IPS-15b (cell line): ENCODE measurements around the gene ZNF77.

Experiments used
- H3K27me3 ChIP-seq: one replicate; pipeline ENCODE4 v1.6.1; 2013; ENCODE audit warnings: low read length; ENCODE audit not compliant: control insufficient read depth, insufficient read depth
- H3K36me3 ChIP-seq: one replicate; pipeline ENCODE4 v1.6.1; 2013; ENCODE audit warnings: low read length; ENCODE audit not compliant: control insufficient read depth, insufficient read depth
- H3K4me1 ChIP-seq: one replicate; pipeline ENCODE4 v1.6.1; 2013; ENCODE audit warnings: mild to moderate bottlenecking, low read length; ENCODE audit not compliant: control insufficient read depth, insufficient read depth
- H3K4me3 ChIP-seq: one replicate; pipeline ENCODE4 v1.5.1; 2013; ENCODE audit warnings: low read depth, low read length
- H3K9ac ChIP-seq: one replicate; pipeline ENCODE4 v1.6.1; 2013; ENCODE audit warnings: low read depth, mild to moderate bottlenecking, low read length
- H3K9me3 ChIP-seq: one replicate; pipeline ENCODE4 v1.6.1; 2013; ENCODE audit warnings: mild to moderate bottlenecking, low read length; ENCODE audit not compliant: control insufficient read depth, insufficient read depth

Gene ZNF77

DNA sequence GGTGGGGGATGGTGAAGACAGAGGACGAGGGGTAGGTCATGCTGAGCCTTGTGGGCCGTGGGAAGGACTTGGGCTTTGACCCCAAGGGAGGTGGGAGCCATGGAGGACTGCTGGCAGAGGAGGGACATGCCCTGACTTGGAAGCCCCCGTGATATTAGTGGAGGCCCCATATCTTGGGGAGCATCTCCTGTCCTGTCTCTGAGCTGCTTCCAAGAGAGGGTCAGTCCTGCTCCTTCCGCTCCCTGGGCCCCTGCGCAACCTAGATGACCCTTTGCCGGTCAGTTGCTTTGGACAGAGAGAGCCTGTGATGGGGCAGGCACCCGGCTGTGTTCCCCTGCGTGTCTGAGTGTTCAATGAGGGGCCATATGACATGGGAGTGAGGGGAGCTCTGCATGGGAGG lies 37.8 kb upstream of the ZNF77 start:
- Histone ChIP-seq H3K9ac (no peak overlapping the region), H3K4me1 (peaks cover 17% of the 10 kb centered on the region), H3K36me3 (no peaks in the 10 kb centered on the region), H3K4me3 (no peak overlapping the region), H3K27me3 (peaks cover 2% of the 10 kb centered on the region), H3K9me3 (no peaks in the 10 kb centered on the region)

- Histone ChIP-seq H3K4me3 (no peak overlapping the region), H3K4me1 (peaks cover 12% of the 10 kb centered on the region), H3K36me3 (no peaks in the 10 kb centered on the region), H3K9me3 (no peaks in the 10 kb centered on the region), H3K27me3 (peaks cover 2% of the 10 kb centered on the region), H3K9ac (no peak overlapping the region)
Measured at GRCh38 chr19:2981898-2982297, 37.1 kb upstream of the ZNF77 start.

GRCh38 chr19:2978772-2979171 lies 34.0 kb upstream of the ZNF77 start:
- H3K36me3 ChIP-seq: no peaks in the 10 kb centered on the region
- peaks cover 7% of the 10 kb centered on the region for H3K27me3 ChIP-seq
- H3K4me1 ChIP-seq: peaks cover 8% of the 10 kb centered on the region
- H3K9me3 ChIP-seq: no peaks in the 10 kb centered on the region
- H3K4me3 ChIP-seq: no peak overlapping the region
- no peak overlapping the region for H3K9ac ChIP-seq

- Histone ChIP-seq H3K9ac (no peak overlapping the region), H3K4me1 (peaks cover 7% of the 10 kb centered on the region), H3K4me3 (peak overlapping the region; percentile 49), H3K27me3 (peaks cover 7% of the 10 kb centered on the region), H3K9me3 (no peaks in the 10 kb centered on the region), H3K36me3 (no peaks in the 10 kb centered on the region)
Measured at GRCh38 chr19:2978166-2978767, 33.5 kb upstream of the ZNF77 start.

GRCh38 chr19:2977746-2978138 lies 33.0 kb upstream of the ZNF77 start:
- H3K4me1 ChIP-seq: peaks cover 3% of the 10 kb centered on the region
- H3K27me3 ChIP-seq: peaks cover 7% of the 10 kb centered on the region
- peak overlapping the region; percentile 49 for H3K4me3 ChIP-seq
- no peak overlapping the region for H3K9ac ChIP-seq
- H3K9me3 ChIP-seq: no peaks in the 10 kb centered on the region
- no peaks in the 10 kb centered on the region for H3K36me3 ChIP-seq

- Histone ChIP-seq H3K9ac (no peak within 1 kb of the TSS), H3K4me3 (peak within 1 kb of the TSS; percentile 49), H3K4me1 (no peaks in the 10 kb centered on the region), H3K36me3 (no peaks in the 10 kb centered on the region), H3K27me3 (peaks cover 7% of the 10 kb centered on the region), H3K9me3 (no peaks in the 10 kb centered on the region)
Measured at GRCh38 chr19:2977001-2977745, 32.4 kb upstream of the ZNF77 start, which contains the start of gene TLE6. Gene TLE6 (plus strand): TSS chr19:2977564. CDS start chr19:2978234, 670 bp downstream.

GRCh38 chr19:2976609-2977000 lies 31.8 kb upstream of the ZNF77 start:
- Histone ChIP-seq H3K9me3 (no peaks in the 10 kb centered on the region), H3K27me3 (peaks cover 7% of the 10 kb centered on the region), H3K4me3 (peak overlapping the region; percentile 44), H3K36me3 (no peaks in the 10 kb centered on the region), H3K9ac (no peak overlapping the region), H3K4me1 (no peaks in the 10 kb centered on the region)

DNA sequence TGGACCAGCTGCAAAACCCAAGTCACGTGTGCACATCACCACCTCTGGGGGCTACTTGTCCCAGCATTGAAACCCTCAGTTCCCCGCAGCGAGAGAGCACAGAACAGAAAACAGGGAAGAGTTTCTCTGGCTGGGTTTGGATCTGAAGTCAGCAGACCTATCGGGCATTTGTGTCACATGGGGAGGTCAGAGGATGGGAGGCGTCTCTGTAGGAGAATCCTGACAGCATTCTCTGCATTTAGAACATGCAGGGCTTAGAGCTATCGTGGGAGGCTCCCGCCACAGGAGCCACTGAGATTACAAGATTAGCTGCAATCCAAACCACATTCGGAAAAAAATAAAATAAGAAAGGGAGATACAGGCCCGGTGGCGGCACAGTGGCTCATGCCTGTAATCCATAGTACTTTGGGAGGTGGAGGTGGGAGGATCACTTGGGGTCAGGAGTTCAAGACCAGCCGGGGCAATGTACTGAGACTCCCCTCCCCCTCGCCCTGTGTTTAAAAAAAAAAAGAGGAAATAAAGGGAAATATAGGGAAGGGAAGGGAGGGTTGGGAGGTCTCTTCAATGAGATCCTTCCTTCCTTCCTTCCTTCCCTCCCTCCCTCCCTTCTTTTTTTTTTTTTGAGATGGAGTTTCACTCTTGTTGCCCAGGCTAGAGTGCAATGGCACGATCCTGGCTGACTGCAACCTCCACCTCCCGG lies 29.7 kb upstream of the ZNF77 start:
- no peak overlapping the region for H3K4me3 ChIP-seq
- H3K27me3 ChIP-seq: peaks cover 7% of the 10 kb centered on the region
- no peaks in the 10 kb centered on the region for H3K36me3 ChIP-seq
- no peak overlapping the region for H3K9ac ChIP-seq
- no peaks in the 10 kb centered on the region for H3K9me3 ChIP-seq
- H3K4me1 ChIP-seq: no peaks in the 10 kb centered on the region

DNA sequence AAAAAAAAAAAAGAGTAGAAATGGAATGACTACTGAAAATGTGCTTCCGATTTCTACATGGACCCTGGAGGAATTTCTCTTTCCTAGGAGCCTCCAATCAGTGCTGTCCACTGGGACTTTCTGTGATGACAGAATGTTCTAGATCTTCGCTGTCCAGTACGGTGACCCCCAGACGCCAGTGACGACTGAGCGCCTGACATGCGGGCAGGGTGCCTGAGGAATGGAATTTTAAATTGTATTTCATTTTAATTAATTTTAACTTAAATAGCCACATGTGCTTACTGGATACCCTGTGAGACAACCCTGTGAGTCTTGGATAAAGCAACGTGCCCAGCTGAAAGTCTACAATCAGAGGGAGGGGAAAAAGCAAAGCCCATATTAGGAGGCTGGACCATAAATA lies 28.5 kb upstream of the ZNF77 start:
- no peak overlapping the region for H3K4me3 ChIP-seq
- H3K36me3 ChIP-seq: no peaks in the 10 kb centered on the region
- peaks cover 7% of the 10 kb centered on the region for H3K27me3 ChIP-seq
- no peaks in the 10 kb centered on the region for H3K4me1 ChIP-seq
- no peak overlapping the region for H3K9ac ChIP-seq
- H3K9me3 ChIP-seq: no peaks in the 10 kb centered on the region

- Histone ChIP-seq H3K4me1 (no peaks in the 10 kb centered on the region), H3K36me3 (no peaks in the 10 kb centered on the region), H3K27me3 (no peaks in the 10 kb centered on the region), H3K9ac (no peak overlapping the region), H3K9me3 (no peaks in the 10 kb centered on the region), H3K4me3 (no peak overlapping the region)
Measured at GRCh38 chr19:2970201-2970835, 25.5 kb upstream of the ZNF77 start.

- Histone ChIP-seq H3K9me3 (no peaks in the 10 kb centered on the region), H3K9ac (no peak overlapping the region), H3K27me3 (no peaks in the 10 kb centered on the region)
Measured at GRCh38 chr19:2969104-2969504, 24.3 kb upstream of the ZNF77 start.

More at GRCh38 chr19:2969104-2969504, 24.3 kb upstream of the ZNF77 start:
- H3K4me3 ChIP-seq: no peak overlapping the region
- no peaks in the 10 kb centered on the region for H3K4me1 ChIP-seq
- no peaks in the 10 kb centered on the region for H3K36me3 ChIP-seq
